ENCODE results near the gene OR4N2.

DNA sequence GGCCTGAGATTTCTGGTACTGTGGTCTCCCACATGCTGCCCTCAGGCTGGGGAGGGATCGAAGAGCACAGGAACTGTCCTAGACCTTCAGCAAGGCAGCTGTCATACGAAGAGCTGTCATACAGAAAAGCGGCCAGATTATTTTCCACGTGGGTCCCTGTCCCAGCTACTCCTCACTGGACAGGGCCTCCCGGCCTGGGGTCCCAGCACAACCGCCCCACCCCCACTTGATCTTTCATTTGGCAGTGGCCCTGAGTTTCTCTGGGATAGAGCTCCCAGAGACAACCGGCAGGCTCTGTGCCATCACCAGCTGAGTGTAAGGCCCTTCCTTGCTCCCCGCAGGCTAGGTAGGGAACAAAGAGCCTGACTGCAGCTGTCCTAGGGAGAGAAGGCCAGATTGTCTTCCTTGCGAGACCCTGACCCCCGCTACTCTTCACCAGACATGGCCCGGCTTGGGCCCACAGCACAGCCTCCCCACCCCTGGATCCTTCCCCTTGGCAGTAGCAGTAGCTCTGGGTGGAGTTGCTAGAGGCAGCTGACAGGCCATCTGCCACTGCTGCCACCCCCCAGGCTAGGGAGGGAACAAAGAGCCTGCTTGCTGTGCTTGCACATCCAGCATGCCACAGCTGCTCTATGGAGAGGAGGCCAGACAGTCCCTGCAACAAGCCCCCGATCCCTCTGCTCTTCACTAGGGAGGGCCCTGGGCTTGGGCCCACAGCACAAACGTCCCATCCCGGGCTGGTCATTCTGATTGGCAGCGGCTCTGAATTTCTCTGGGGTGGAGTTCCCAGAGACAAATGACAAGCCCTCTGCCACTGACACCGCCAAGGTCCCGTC is 3.1 kb upstream of the OR4N2 start:
- TF ChIP-seq, protein P1, sequence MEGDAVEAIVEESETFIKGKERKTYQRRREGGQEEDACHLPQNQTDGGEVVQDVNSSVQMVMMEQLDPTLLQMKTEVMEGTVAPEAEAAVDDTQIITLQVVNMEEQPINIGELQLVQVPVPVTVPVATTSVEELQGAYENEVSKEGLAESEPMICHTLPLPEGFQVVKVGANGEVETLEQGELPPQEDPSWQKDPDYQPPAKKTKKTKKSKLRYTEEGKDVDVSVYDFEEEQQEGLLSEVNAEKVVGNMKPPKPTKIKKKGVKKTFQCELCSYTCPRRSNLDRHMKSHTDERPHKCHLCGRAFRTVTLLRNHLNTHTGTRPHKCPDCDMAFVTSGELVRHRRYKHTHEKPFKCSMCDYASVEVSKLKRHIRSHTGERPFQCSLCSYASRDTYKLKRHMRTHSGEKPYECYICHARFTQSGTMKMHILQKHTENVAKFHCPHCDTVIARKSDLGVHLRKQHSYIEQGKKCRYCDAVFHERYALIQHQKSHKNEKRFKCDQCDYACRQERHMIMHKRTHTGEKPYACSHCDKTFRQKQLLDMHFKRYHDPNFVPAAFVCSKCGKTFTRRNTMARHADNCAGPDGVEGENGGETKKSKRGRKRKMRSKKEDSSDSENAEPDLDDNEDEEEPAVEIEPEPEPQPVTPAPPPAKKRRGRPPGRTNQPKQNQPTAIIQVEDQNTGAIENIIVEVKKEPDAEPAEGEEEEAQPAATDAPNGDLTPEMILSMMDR (IDR thresholded peaks at IDR 0.05 in 2 of 3, conservative IDR thresholded peaks at IDR 0.05 in 1 of 3; ENCODE audit: insufficient read depth in 2 of 3, low read depth in 1 of 3, low read length in 3 of 3): no peak
- TF ChIP-seq RAD21 (CRISPR knock-in tag; conservative IDR thresholded peaks at IDR 0.05 in 1 of 2, IDR thresholded peaks at IDR 0.05 in 1 of 2): no peak

All from K562 (cell line).